CD4-positive, alpha-beta T cell treated with Interleukin-4 for 4 hours (primary cell): ENCODE data around the gene RABL6.
"Not testable (repeated sequence)": the region's sequence is repeated elsewhere in the genome, so short reads cannot be mapped to it uniquely, and the experiment has no call there.

Experiments
- DNase-seq: peaks from one replicate; pipeline ENCODE4 v3.0.0-alpha.2; 2020

Gene RABL6

GRCh38 chr9:136860933-136861873, 53.5 kb downstream of the RABL6 start:
- no peak for DNase-seq

GRCh38 chr9:136861874-136862457, 54.2 kb downstream of the RABL6 start:
- no peak for DNase-seq

DNA sequence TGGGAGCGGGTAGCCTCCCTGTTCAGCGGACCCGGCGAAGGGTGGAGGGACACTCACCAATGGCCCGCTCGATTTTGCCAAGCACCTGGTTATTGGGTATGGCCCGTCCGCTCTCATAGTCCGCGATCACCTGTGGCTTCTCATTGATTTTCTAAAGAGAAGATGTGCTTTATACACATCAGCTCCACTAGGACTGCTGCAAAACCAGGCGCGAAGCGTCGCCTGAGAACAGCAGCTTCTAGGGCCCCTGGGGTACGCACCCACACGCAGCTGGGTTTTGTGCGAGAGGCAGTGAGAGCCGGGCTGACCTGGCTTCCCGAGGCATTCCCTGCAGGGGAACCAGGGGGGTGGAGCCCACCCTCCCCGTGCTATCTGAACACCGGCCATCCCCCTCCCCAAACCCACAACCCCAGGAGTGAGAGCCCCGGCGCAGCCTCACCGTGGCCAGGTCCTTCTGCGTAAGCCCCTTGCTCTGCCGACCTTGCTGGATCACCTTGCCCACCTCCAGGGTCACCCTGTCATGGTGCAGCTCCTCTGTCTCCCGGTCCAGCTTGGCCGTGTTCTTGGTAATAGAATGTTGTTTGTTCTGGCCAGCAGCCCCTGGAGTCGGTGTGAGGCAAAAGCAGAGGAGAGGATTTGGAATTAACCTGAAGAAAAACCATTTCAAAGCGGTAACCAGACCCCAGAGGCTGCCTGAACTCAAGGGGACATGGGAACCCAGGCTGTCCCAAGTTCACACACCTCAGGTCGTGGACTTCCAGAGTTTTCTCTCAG, 55.3 kb downstream of the RABL6 start:
- no peak for DNase-seq

GRCh38 chr9:136863623-136864273, 56.0 kb downstream of the RABL6 start:
- no peak for DNase-seq

- no peak for DNase-seq
Measured at GRCh38 chr9:136865041-136865767, 57.5 kb downstream of the RABL6 start.

DNA sequence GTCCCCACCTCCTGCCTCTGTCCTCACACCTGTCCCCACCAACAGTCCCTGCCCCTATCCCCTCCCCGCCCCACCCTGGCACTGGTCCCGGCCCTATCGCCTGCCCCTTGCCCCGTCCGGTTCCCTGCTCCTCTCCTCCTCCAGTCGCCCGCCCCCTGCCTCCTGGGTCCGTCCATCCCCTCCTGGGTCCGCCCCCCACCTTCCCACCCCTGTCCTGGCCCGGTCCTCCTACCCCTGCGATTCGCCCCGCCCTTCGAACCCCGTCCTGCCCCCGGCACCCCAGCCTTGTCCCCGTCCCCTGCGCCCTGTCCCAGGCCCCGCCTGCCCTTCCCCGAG, 58.0 kb downstream of the RABL6 start:
- no peak for DNase-seq

GRCh38 chr9:136866898-136867421, 59.2 kb downstream of the RABL6 start:
- DNase-seq, result not testable (repeated sequence)

GRCh38 chr9:136867480-136867879, 59.7 kb downstream of the RABL6 start:
- DNase-seq, result no peak

GRCh38 chr9:136867917-136868316, 60.2 kb downstream of the RABL6 start:
- no peak for DNase-seq

DNA sequence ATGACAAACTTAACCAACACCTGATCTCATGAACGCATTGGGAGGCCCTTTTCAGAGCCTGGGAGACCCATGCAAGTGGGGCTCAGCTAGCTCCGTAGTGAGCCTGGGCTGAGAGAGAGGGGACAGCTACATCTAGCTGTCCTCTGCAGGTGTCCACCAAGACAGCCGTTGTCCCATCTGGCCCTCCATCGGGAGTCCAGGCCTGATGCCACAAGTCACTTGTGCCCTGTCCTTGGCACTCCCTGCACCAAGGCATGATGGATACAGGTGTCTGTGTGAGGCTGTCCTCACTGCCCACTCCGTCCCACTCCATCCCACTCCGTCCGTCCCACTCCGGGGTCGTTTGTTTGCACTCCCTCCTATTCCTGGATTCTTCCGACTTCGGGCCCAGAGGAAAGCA, 60.9 kb downstream of the RABL6 start:
- DNase-seq, result no peak

GRCh38 chr9:136869611-136870010, 61.9 kb downstream of the RABL6 start:
- DNase-seq, result not testable (repeated sequence)

- no peak for DNase-seq
Measured at GRCh38 chr9:136875155-136875554, 67.4 kb downstream of the RABL6 start.

DNA sequence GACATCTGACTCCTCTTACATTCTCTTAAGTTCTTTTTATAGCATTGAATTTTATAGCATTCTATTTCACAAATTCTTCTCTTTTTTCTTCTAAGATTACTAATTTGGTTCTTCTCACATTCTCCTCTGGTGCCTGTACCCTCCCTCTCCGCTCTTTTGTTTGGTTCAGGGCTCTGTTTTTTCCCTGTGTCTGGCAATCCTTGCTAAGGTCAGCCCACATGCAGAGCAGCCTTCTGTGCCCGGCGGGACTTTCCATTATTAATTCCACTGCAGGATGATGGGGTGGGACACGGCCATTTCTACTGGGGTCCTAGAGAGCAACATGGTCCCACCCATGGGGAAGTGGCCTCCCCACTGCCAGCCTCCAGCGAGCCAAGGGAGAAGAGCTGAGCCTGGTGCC, 68.7 kb downstream of the RABL6 start:
- DNase-seq, result no peak

DNA sequence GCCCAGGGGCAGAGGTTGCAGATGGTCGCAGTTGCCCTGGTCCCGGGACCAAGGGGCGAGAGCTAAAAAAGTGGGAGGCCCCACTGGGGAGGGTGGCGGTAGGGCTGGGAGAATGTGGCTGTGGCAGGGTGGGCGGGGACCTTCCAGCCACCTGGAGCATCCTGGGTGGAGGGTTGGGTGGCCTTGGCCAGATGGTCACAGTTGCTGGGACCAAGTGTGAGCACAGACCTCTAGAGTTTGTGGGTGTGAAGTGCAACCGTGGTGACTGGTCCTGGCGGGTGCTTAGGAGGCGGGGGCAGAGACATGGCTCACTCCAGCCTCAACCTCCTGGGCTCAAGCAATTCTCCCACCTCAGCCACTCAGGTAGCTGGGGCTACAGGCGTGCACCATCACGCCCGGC, 72.9 kb downstream of the RABL6 start:
- DNase-seq, result no peak

DNA sequence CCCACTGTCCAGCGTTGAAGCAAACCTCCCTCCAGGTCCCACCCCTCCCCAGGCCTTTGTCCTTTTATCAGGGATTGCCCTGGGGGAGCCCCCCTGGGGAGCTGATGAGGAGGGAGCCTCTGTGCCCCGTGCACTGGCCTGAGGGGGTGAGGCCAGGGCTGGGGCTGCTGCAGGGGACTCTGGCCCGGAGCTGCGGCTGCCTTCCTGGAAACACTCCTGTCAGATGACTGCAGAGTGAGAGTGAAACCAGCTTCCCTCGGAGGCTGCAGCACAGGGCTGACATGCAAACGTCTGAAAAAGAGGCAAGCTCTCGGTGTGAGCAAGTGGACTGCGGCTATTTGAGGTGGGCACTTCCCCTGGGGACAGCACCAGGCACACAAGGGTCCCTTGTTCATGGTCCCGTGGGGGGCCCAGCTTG, 74.0 kb downstream of the RABL6 start:
- peak; percentile 42 for DNase-seq

DNA sequence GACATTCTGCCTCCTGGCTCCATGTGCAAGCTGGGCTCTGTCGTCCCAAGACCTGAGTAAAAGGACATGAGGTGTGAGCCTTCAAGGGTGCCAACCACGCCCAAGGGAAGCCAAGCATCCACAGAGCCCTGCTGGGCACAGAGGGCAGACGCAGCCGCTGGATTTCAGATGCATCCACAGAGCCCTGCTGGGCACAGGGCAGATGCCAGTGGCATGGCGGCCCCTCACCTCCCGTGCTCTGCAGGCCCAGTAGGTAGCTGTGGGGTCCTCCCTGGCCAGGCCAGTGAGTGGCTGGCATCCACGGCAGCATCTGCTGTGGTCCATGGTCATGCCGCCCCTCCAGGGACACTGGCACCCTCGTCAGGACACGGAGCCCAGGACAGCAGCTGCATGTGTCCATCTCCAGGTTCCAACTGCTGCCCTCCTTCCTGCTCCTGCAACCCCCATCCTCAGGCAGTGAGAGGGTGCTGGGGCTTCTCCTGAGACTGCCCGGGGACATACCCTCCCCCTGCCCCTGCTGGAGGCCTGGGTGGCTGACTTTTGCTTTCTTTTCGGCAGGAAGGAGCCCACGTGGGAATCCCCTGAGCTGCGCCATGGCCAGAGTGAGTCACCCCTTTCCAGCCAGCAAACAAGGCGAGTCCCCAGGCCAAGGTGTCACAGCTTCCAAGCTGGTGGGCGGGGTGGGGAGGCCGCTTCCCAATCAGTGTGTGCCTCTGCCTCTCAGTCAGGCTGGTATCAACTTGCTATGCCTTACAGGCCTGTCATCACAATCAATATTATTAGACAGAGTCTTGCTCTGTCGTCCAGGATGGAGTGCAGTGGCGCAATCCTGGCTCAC, 74.6 kb downstream of the RABL6 start:
- peak; percentile 95 for DNase-seq

DNA sequence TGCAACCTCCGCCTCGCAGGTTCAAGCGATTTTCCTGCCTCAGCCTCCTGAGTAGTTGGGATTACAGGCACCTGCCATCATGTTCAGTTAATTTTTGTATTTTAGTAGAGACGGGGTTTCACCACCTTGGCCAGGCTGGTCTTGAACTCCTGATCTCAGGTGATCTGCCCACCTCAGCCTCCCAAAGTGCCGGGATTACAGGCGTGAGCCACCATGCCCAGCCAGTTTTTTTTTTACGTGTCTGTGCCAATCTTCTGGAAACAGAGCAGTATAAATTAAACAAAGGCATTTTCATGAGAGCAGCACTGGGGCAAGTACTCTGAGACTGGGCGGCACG, 75.2 kb downstream of the RABL6 start:
- DNase-seq, result not testable (repeated sequence)

DNA sequence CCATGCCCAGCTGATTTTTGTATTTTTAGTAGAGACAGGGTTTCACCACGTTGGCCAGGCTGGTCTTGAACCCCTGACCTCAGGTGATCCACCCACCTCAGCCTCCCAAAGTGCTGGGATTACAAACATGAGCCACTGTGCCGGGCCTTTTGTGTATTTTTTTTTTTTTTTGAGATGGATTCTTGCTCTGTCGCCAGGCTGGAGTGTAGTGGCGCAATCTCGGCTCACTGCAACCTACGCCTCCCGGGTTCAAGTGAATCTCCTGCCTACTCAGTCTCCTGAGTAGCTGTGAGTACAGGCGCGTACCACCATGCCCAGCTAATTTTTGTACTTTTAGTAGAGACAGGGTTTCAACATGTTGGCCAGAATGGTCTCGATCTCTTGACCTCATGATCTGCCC, 75.9 kb downstream of the RABL6 start:
- DNase-seq, result not testable (repeated sequence)

DNA sequence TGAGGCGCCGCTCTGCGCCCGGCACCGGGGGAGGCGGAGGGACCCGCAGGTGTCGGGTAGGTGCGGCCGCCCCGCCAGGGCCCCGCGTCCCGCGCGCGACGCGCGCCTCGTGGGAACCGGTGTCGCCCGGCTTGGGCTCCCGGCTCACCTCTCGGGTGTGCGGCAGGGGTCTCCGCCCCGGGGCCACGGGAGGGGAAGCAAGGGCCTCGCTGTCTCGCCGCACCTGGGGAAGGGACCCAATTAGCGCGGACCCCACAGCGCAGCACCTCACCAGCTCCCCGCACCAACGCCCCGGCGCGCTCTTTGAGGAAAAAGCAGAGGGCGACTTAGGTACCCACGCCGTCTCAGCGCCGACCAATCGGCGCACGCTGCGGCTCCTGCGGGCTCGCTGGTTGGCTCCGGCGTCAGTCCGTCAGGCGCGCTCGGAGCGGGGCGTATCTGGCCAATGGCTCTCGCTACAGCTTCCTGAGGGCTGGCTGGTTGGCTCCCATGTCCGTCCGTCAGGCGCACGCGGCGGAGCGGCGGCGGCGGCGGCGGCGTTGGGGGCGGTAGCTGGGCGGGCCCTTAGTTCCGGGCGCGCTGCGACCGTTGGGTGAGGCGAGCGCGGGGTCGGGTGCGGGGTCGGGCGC, 78.3 kb downstream of the RABL6 start, which contains the start of gene TRAF2:
Gene TRAF2 (plus strand): TSS at position 567 of the 629 bp plus-strand sequence. CDS start 12,225 bp downstream, outside the sequence.
- DNase-seq, result peak; percentile 99
